Fibroblast of villous mesenchyme (primary cell): ENCODE results near the gene SV2A. TPM values are rescaled to one million over a fixed set of nuclear protein-coding genes. Genes with fewer than 3 reads are reported as not detected.
A peak's percentile ranks its signal among the peaks of the same experiment; 100 is the strongest.

Source experiments
- DNase-seq: peaks from one replicate; pipeline ENCODE4 v3.0.0-alpha.2; 2010; ENCODE audit warnings: low read depth
- H3K4me3 ChIP-seq: 2 replicates; pipeline ENCODE4 v1.5.1; 2011; ENCODE audit warnings: low read depth, mild to moderate bottlenecking, low read length
- total RNA-seq: library from RNA; depleted of rRNA; stranded (reverse); fragments of >200 nt; gene quantifications from 2 replicates; pipeline ENCODE4 v1.2.3, GENCODE V29; 2012
- TF ChIP-seq, protein P1 (sequence below): IDR thresholded peaks from 2 replicates; pipeline ENCODE4 v1.5.1; 2012; ENCODE audit warnings: low read depth, mild to moderate bottlenecking, low read length; ENCODE audit not compliant: insufficient read depth

SV2A gene
- total RNA-seq, 1 donor: 19.4 TPM

DNA sequence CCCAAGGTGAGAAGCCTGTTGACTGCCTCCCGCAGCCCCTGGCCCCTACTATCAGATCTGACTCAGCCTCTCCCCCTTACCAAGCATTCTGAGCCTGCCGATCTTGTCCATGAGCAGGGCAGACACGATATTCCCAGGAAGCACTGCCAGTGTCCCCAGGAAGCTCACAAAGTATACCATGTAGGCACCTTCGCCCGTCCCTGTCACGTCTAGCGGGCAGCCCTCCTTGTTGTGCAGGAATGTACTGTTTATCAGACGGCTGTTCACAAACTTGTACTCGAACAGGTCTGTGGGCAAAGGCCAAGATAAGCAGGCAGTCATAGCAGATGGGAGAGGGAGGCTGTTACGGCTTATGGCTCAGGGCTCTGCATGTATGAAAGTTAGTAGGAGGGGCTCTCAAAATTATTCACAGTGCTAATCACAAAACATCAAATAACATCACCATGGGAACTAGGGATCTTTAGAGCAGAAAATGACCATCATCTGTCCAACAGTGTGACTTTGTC lies 11.0 kb downstream of the SV2A start:
- TF ChIP-seq, protein P1, sequence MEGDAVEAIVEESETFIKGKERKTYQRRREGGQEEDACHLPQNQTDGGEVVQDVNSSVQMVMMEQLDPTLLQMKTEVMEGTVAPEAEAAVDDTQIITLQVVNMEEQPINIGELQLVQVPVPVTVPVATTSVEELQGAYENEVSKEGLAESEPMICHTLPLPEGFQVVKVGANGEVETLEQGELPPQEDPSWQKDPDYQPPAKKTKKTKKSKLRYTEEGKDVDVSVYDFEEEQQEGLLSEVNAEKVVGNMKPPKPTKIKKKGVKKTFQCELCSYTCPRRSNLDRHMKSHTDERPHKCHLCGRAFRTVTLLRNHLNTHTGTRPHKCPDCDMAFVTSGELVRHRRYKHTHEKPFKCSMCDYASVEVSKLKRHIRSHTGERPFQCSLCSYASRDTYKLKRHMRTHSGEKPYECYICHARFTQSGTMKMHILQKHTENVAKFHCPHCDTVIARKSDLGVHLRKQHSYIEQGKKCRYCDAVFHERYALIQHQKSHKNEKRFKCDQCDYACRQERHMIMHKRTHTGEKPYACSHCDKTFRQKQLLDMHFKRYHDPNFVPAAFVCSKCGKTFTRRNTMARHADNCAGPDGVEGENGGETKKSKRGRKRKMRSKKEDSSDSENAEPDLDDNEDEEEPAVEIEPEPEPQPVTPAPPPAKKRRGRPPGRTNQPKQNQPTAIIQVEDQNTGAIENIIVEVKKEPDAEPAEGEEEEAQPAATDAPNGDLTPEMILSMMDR: no peak
- no peak overlapping the region for H3K4me3 ChIP-seq
- no peak for DNase-seq

DNA sequence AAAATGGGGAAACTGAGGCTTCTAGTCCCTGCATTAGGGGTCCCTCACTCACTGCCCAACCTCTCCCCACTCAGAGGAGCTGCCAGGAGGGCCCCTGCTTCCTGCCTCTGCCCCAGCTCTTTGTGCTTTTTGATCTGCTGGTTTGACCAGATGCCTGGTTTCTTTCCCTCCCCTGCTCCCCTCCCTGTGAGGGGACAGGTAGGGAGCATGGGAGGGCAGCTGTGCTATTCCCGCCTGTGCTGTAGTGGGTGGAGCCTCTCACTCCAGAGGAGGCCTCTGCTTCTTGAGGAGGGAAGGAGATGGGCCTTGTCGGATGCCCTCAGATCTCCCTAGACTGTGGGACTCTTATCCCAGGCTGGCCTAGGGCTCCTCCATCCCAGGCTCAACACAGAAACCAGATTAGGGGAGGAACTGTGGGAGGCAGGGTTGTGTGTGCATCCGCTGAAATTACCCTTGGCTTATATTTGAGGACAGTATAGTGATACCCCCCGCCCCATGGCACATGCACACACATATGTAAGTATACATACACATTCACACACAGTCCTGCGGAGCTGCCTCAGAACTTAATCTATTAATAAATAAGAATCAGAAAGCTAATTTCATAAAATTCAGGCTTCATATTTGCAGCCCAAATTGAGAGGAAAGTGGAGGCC lies 13.7 kb downstream of the SV2A start:
- TF ChIP-seq, protein P1: no peak
- DNase-seq: no peak
- H3K4me3 ChIP-seq: no peak overlapping the region

DNA sequence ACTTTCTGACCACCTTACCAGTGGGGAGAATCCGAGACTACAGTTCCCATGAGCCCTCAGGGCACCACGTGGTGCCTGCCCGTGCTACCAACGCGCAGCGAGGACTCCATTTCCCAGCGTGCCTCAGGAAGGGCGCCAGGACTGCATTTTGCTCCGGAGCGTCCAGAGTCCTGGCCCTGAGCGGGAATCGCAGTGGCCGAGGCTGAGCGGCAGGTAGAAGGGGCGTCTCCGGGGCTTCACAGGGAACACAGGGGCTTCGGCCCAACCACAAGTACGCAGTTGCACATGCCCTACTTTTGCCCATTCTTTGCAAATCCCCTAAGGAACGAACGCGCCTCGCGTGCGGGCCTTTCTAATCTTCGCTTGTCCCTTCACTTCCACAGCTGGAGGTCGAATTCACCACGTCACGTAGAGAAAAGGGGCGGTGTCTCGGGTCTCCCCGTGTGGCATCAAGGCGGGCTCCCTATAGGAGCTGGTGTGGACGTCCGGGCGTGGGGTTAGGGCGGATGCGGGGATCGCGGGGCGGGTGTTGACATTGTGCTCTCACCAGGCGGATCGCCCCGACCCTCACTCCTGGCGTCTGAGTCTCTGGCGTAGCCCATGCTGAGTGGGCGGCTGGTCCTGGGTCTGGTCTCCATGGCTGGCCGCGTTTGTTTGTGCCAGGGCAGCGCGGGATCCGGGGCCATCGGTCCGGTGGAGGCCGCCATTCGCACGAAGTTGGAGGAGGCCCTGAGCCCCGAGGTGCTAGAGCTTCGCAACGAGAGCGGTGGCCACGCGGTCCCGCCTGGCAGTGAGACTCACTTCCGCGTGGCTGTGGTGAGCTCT lies 18.0 kb downstream of the SV2A start, which contains the start of gene BOLA1:
BOLA1 (plus strand) TSS at position 109 of the 825 bp plus-strand sequence; CDS start at position 601, 492 bp downstream.
- TF ChIP-seq, protein P1: no peak
- peak; percentile 91 for DNase-seq
- peak within 1 kb of the TSS; percentile 74 for H3K4me3 ChIP-seq

DNA sequence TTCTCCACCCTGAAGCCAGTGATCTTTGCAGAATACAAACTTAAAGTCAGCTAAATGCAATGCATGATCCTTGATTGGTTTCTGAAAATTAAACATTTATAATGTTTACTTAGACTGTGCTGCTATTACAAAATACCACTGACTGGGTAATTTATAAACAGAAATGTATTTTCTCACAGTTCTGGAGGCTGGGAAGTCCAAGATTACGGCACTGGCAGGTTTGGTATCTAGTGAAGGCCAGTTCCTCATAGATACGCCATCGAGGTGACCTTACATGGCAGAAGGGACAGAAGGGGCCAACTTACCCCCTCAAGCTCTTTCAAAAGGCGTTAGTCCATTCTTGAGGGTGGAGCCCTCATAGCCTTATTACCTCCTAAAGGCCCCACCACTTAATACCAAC lies 21.1 kb downstream of the SV2A start:
- TF ChIP-seq, protein P1: no peak
- DNase-seq: no peak
- no peak overlapping the region for H3K4me3 ChIP-seq

DNA sequence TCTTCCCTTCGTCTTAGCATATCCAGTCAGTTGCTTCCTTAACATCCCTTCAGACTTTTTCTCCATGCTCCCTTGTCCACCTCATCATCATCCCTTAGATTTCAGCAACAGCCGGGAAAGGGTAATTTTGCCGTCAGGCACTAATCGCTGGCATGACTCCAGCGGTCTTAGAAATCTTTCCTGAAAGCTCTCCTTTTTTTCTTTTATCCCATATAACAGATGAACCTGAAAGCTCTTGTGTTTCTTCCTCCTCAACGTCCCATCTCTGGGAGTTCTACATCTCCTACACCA lies 28.7 kb downstream of the SV2A start:
- DNase-seq: peak; percentile 55
- H3K4me3 ChIP-seq: peak overlapping the region; percentile 86
- TF ChIP-seq, protein P1: no peak

DNA sequence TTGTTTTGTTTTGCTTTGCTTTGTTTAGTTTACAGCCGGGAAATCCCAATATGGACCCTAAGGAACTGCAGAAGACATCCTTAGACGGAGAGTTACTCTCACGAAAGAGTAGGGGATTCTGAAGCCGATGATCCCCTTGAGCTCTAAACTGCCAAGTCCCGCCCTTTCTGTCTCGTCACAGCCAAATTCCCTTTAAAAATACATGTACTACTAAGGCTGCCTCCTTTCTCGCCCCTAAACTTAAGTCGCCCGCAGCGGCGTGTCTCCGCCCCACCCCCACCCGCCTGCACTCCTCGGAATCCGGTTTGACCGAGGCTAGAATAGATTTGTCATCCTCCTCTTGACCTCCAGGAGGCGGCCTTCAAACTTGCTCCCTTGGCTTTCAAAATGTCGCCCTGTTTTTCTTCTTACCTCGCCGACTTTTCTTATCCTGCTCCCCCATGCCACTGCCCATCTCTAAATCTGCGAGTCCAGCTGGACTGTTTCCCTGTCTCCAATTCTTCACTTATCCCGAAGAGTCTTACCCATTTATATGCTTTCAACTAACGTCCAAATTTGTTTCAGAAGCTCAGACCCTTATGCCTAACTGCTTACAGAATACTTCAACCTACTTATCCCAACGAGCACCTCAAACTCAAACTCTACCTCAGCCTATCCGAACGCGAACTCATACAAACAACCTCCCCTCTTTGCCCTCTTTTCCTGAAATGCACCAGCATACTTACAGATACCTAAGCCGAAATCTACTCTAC lies 29.2 kb downstream of the SV2A start:
- peak; percentile 93 for DNase-seq
- H3K4me3 ChIP-seq: peak overlapping the region; percentile 86
- TF ChIP-seq, protein P1: peak; percentile 67
